GM23338 (cell line): ENCODE data around the gene CD19. TPM values are rescaled to one million over a fixed set of nuclear protein-coding genes. Genes with fewer than 3 reads are reported as not detected.

Experiments used
- ATAC-seq: fragments of 200-7000 bp; cut with Tn5 transposase; 3 replicates; pipeline ENCODE4 v1.9.1; 2020
- DNase-seq: peaks from one replicate; pipeline ENCODE4 v3.0.0-alpha.2; 2015; ENCODE audit warnings: low spot score
- H2AFZ ChIP-seq: fragments of 200-600 bp; sonication (generic); 2 replicates; pipeline ENCODE4 v1.8.0; 2016; ENCODE audit warnings: antibody characterized with exemption, mild to moderate bottlenecking, moderate library complexity
- H3F3A ChIP-seq: fragments of 200-600 bp; sonication (generic); replicated peaks from 2 replicates; pipeline ENCODE4 v1.8.0; 2017; ENCODE audit warnings: antibody characterized with exemption, mixed run types, low read depth
- H3K27ac ChIP-seq: fragments of 200-600 bp; sonication (generic); 2 replicates; pipeline ENCODE4 v1.6.1; 2016; ENCODE audit warnings: low read depth
- H3K27me3 ChIP-seq: fragments of 200-600 bp; sonication (generic); 2 replicates; pipeline ENCODE4 v1.8.0; 2016; ENCODE audit warnings: mild to moderate bottlenecking, mixed run types, moderate library complexity; ENCODE audit not compliant: insufficient read depth
- H3K36me3 ChIP-seq: fragments of 200-600 bp; sonication (generic); 2 replicates; pipeline ENCODE4 v1.8.0; 2016; ENCODE audit warnings: mild to moderate bottlenecking; ENCODE audit not compliant: insufficient read depth
- H3K4me1 ChIP-seq: fragments of 200-600 bp; sonication (generic); 2 replicates; pipeline ENCODE4 v1.8.0; 2016; ENCODE audit warnings: mild to moderate bottlenecking, moderate library complexity; ENCODE audit not compliant: insufficient read depth
- H3K4me2 ChIP-seq: fragments of 200-600 bp; sonication (generic); 2 replicates; pipeline ENCODE4 v1.7.1; 2017; ENCODE audit warnings: mixed run types
- H3K4me3 ChIP-seq: fragments of 200-600 bp; sonication (generic); 2 replicates; pipeline ENCODE4 v1.6.1; 2016; ENCODE audit warnings: mixed run types
- H3K79me2 ChIP-seq: fragments of 200-600 bp; sonication (generic); replicated peaks from 2 replicates; pipeline ENCODE4 v1.8.0; 2017; ENCODE audit warnings: mild to moderate bottlenecking; ENCODE audit not compliant: insufficient read depth
- H3K9me2 ChIP-seq: fragments of 200-600 bp; sonication (generic); 2 replicates; pipeline ENCODE4 v1.8.0; 2017; ENCODE audit not compliant: insufficient read depth
- H4K20me1 ChIP-seq: fragments of 200-600 bp; sonication (generic); replicated peaks from 2 replicates; pipeline ENCODE4 v1.8.0; 2017; ENCODE audit warnings: mild to moderate bottlenecking; ENCODE audit not compliant: insufficient read depth
- H3K27ac Mint-ChIP-seq: 2 replicates; pipeline ENCODE4 v1.8.0; 2020; ENCODE audit warnings: inconsistent platforms, mild to moderate bottlenecking, moderate library complexity, mixed read lengths
- H3K27me3 Mint-ChIP-seq: 3 replicates; pipeline ENCODE4 v1.8.0; 2022; ENCODE audit warnings: low read depth, mild to moderate bottlenecking, moderate library complexity, mixed read lengths, inconsistent platforms; ENCODE audit not compliant: insufficient read depth, poor library complexity
- H3K36me3 Mint-ChIP-seq: 3 replicates; pipeline ENCODE4 v1.8.0; 2021; ENCODE audit warnings: low read depth, mild to moderate bottlenecking, inconsistent platforms, moderate library complexity, mixed read lengths
- H3K4me1 Mint-ChIP-seq: 3 replicates; pipeline ENCODE4 v1.8.0; 2020; ENCODE audit warnings: mild to moderate bottlenecking, inconsistent platforms, mixed read lengths
- H3K4me3 Mint-ChIP-seq: 3 replicates; pipeline ENCODE4 v1.8.0; 2021; ENCODE audit warnings: moderate library complexity, mild to moderate bottlenecking, inconsistent platforms, mixed read lengths
- H3K9me3 Mint-ChIP-seq: 3 replicates; pipeline ENCODE4 v1.8.0; 2020; ENCODE audit warnings: moderate library complexity, mild to moderate bottlenecking, inconsistent platforms, mixed read lengths
- CREB1 ChIP-seq: fragments of 250-450 bp; sonication (Bioruptor Pico); IDR thresholded peaks from 2 replicates; pipeline ENCODE4 v1.5.0; 2020; ENCODE audit warnings: low read depth, mild to moderate bottlenecking, moderate library complexity
- EZH2phosphoT487 ChIP-seq: fragments of 200-600 bp; sonication (generic); IDR thresholded peaks from one replicate; pipeline ENCODE4 v1.8.1; 2018; ENCODE audit warnings: antibody characterized with exemption; ENCODE audit not compliant: unreplicated experiment
- JUNB ChIP-seq: IDR thresholded peaks from one replicate; pipeline ENCODE4 v1.6.1; 2016; ENCODE audit warnings: antibody characterized with exemption; ENCODE audit not compliant: unreplicated experiment
- POLR2AphosphoS5 ChIP-seq: IDR thresholded peaks from 2 replicates; pipeline ENCODE4 v1.6.1; 2016; ENCODE audit warnings: antibody characterized with exemption, low read depth
- STAT1 ChIP-seq: IDR thresholded peaks from one replicate; pipeline ENCODE4 v1.6.1; 2016; ENCODE audit warnings: antibody characterized with exemption; ENCODE audit not compliant: unreplicated experiment
- ZNF114 ChIP-seq: fragments of 250-450 bp; sonication (Bioruptor Pico); IDR thresholded peaks from 2 replicates; pipeline ENCODE4 v1.5.0; 2020; ENCODE audit warnings: mild to moderate bottlenecking, moderate library complexity
- ZNF331 ChIP-seq: fragments of 250-450 bp; sonication (Bioruptor Pico); IDR thresholded peaks from 2 replicates; pipeline ENCODE4 v1.5.0; 2020; ENCODE audit warnings: low read depth, mild to moderate bottlenecking, moderate library complexity
- polyA plus RNA-seq: library from polyadenylated mRNA; unstranded; fragments of >200 nt; fragmentation: Nextera tagmentation; extraction: Ambion mirVana; gene quantifications from 2 replicates; pipeline ENCODE4 v1.2.1, GENCODE V29; 2016
- total RNA-seq: library from RNA; depleted of rRNA; stranded (reverse); fragments of >200 nt; shearing (Covaris generic); gene quantifications from 2 replicates; pipeline ENCODE4 v1.2.3, GENCODE V29; 2014
- TF ChIP-seq, protein P1 (sequence below): IDR thresholded peaks from 2 replicates; pipeline ENCODE4 v1.6.1; 2016; ENCODE audit warnings: antibody characterized with exemption
- TF ChIP-seq, protein P2 (sequence below): fragments of 250-450 bp; sonication (Bioruptor Pico); IDR thresholded peaks from 2 replicates; pipeline ENCODE4 v1.5.0; 2020; ENCODE audit warnings: mild to moderate bottlenecking, moderate library complexity

Gene CD19
- total and polyA plus RNA-seq, 2 experiments from 2014 or later, result 0.83 to 1.9 TPM

GRCh38 chr16:28950648-28951409, 19.1 kb downstream of the CD19 start, which contains the start of gene NFATC2IP:
TSS of gene NFATC2IP (plus strand) at chr16:28950937. CDS start at chr16:28951012, 75 bp downstream.
- H3K9me3 Mint-ChIP-seq, result no peaks in the 10 kb centered on the region
- Histone ChIP-seq H2AFZ (peak within 1 kb of the TSS; percentile 35), H3K4me1 (peaks cover 4% of the 10 kb centered on the region; the same call in 1 of the 2 replicates), H3K9me2 (no peaks in the 10 kb centered on the region), H4K20me1 (no peaks in the 10 kb centered on the region; the same call in 1 of the 2 replicates), H3K79me2 (peaks cover 31% of the 10 kb centered on the region), H3K27me3 (no peaks in the 10 kb centered on the region), H3F3A (no peaks in the 10 kb centered on the region; the same call in 1 of the 2 replicates), H3K36me3 (peaks cover 36% of the 10 kb centered on the region), H3K4me3 (peak within 1 kb of the TSS; percentile 79), H3K27ac (peak within 1 kb of the TSS; percentile 56), H3K4me2 (peak within 1 kb of the TSS; percentile 95)
- H3K4me3 Mint-ChIP-seq, result peak within 1 kb of the TSS; percentile 97
- ATAC-seq (peak; percentile 97), DNase-seq (peak; percentile 100)
- peak; percentile 80 for TF ChIP-seq POLR2AphosphoS5
- TF ChIP-seq, protein P1, sequence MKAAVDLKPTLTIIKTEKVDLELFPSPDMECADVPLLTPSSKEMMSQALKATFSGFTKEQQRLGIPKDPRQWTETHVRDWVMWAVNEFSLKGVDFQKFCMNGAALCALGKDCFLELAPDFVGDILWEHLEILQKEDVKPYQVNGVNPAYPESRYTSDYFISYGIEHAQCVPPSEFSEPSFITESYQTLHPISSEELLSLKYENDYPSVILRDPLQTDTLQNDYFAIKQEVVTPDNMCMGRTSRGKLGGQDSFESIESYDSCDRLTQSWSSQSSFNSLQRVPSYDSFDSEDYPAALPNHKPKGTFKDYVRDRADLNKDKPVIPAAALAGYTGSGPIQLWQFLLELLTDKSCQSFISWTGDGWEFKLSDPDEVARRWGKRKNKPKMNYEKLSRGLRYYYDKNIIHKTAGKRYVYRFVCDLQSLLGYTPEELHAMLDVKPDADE, result peak; percentile 90
- peak; percentile 87 for TF ChIP-seq CREB1 (CRISPR knock-in tag)
- no peak for TF ChIP-seq STAT1
- H3K4me1 Mint-ChIP-seq, result peaks cover 12% of the 10 kb centered on the region; the same call in 2 of the 3 replicates
- peak within 1 kb of the TSS; percentile 93 for H3K27ac Mint-ChIP-seq
- peaks cover 15% of the 10 kb centered on the region for H3K27me3 Mint-ChIP-seq
- H3K36me3 Mint-ChIP-seq, result peaks cover 47% of the 10 kb centered on the region

- H3K27me3 ChIP-seq, result no peaks in the 10 kb centered on the region
- H3K27me3 Mint-ChIP-seq, result peaks cover 15% of the 10 kb centered on the region
- peak overlapping the region; percentile 79 for H3K4me3 ChIP-seq
- H3K4me2 ChIP-seq, result peak overlapping the region; percentile 95
- ATAC-seq (peak; percentile 46), DNase-seq (peak; percentile 42)
- H3K36me3 ChIP-seq, result peaks cover 40% of the 10 kb centered on the region
- H3K79me2 ChIP-seq, result peaks cover 31% of the 10 kb centered on the region
- H3K4me3 Mint-ChIP-seq, result peak overlapping the region; percentile 97
- H3K9me3 Mint-ChIP-seq, result no peaks in the 10 kb centered on the region
- peak overlapping the region; percentile 93 for H3K27ac Mint-ChIP-seq
- H3K4me1 ChIP-seq, result peaks cover 4% of the 10 kb centered on the region; the same call in 1 of the 2 replicates
- H3F3A ChIP-seq, result no peaks in the 10 kb centered on the region; the same call in 1 of the 2 replicates
- no peaks in the 10 kb centered on the region; the same call in 1 of the 2 replicates for H4K20me1 ChIP-seq
- no peak overlapping the region for H2AFZ ChIP-seq
- peaks cover 10% of the 10 kb centered on the region; the same call in 2 of the 3 replicates for H3K4me1 Mint-ChIP-seq
- peaks cover 52% of the 10 kb centered on the region for H3K36me3 Mint-ChIP-seq
- no peaks in the 10 kb centered on the region for H3K9me2 ChIP-seq
- no peak overlapping the region for H3K27ac ChIP-seq
- TF ChIP-seq JUNB, result no peak
- no peak for TF ChIP-seq ZNF114 (CRISPR knock-in tag)
- no peak for TF ChIP-seq POLR2AphosphoS5
- no peak for TF ChIP-seq ZNF331 (CRISPR knock-in tag)
- no peak for TF ChIP-seq EZH2phosphoT487
- no peak for TF ChIP-seq CREB1 (CRISPR knock-in tag)
- TF ChIP-seq, protein P1, result no peak
- TF ChIP-seq, protein P2, sequence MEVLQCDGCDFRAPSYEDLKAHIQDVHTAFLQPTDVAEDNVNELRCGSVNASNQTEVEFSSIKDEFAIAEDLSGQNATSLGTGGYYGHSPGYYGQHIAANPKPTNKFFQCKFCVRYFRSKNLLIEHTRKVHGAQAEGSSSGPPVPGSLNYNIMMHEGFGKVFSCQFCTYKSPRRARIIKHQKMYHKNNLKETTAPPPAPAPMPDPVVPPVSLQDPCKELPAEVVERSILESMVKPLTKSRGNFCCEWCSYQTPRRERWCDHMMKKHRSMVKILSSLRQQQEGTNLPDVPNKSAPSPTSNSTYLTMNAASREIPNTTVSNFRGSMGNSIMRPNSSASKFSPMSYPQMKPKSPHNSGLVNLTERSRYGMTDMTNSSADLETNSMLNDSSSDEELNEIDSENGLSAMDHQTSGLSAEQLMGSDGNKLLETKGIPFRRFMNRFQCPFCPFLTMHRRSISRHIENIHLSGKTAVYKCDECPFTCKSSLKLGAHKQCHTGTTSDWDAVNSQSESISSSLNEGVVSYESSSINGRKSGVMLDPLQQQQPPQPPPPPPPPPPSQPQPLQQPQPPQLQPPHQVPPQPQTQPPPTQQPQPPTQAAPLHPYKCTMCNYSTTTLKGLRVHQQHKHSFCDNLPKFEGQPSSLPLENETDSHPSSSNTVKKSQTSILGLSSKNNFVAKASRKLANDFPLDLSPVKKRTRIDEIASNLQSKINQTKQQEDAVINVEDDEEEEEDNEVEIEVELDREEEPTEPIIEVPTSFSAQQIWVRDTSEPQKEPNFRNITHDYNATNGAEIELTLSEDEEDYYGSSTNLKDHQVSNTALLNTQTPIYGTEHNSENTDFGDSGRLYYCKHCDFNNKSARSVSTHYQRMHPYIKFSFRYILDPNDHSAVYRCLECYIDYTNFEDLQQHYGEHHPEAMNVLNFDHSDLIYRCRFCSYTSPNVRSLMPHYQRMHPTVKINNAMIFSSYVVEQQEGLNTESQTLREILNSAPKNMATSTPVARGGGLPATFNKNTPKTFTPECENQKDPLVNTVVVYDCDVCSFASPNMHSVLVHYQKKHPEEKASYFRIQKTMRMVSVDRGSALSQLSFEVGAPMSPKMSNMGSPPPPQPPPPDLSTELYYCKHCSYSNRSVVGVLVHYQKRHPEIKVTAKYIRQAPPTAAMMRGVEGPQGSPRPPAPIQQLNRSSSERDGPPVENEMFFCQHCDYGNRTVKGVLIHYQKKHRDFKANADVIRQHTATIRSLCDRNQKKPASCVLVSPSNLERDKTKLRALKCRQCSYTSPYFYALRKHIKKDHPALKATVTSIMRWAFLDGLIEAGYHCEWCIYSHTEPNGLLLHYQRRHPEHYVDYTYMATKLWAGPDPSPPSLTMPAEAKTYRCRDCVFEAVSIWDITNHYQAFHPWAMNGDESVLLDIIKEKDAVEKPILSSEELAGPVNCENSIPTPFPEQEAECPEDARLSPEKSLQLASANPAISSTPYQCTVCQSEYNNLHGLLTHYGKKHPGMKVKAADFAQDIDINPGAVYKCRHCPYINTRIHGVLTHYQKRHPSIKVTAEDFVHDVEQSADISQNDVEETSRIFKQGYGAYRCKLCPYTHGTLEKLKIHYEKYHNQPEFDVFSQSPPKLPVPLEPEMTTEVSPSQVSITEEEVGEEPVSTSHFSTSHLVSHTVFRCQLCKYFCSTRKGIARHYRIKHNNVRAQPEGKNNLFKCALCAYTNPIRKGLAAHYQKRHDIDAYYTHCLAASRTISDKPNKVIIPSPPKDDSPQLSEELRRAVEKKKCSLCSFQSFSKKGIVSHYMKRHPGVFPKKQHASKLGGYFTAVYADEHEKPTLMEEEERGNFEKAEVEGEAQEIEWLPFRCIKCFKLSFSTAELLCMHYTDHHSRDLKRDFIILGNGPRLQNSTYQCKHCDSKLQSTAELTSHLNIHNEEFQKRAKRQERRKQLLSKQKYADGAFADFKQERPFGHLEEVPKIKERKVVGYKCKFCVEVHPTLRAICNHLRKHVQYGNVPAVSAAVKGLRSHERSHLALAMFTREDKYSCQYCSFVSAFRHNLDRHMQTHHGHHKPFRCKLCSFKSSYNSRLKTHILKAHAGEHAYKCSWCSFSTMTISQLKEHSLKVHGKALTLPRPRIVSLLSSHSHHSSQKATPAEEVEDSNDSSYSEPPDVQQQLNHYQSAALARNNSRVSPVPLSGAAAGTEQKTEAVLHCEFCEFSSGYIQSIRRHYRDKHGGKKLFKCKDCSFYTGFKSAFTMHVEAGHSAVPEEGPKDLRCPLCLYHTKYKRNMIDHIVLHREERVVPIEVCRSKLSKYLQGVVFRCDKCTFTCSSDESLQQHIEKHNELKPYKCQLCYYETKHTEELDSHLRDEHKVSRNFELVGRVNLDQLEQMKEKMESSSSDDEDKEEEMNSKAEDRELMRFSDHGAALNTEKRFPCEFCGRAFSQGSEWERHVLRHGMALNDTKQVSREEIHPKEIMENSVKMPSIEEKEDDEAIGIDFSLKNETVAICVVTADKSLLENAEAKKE (CRISPR knock-in tag), result no peak
Measured at GRCh38 chr16:28951410-28951943, 19.7 kb downstream of the CD19 start.
